ENCODE results near the gene SCFD2.

Gene SCFD2

GRCh38 chr4:53055274-53055673 is 310.6 kb downstream of the SCFD2 start:
- in situ Hi-C loops (cut with MboI; ENCODE audit: low sequenced_read_pairs, unreplicated experiment): no loop called here
- no peak for DNase-seq (ENCODE audit: low spot score)
- TF ChIP-seq, protein P1, sequence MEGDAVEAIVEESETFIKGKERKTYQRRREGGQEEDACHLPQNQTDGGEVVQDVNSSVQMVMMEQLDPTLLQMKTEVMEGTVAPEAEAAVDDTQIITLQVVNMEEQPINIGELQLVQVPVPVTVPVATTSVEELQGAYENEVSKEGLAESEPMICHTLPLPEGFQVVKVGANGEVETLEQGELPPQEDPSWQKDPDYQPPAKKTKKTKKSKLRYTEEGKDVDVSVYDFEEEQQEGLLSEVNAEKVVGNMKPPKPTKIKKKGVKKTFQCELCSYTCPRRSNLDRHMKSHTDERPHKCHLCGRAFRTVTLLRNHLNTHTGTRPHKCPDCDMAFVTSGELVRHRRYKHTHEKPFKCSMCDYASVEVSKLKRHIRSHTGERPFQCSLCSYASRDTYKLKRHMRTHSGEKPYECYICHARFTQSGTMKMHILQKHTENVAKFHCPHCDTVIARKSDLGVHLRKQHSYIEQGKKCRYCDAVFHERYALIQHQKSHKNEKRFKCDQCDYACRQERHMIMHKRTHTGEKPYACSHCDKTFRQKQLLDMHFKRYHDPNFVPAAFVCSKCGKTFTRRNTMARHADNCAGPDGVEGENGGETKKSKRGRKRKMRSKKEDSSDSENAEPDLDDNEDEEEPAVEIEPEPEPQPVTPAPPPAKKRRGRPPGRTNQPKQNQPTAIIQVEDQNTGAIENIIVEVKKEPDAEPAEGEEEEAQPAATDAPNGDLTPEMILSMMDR (IDR thresholded peaks at IDR 0.05; ENCODE audit: borderline replicate concordance, control extremely low read depth, extremely low read depth, insufficient read depth, missing control alignments): no peak

DNA sequence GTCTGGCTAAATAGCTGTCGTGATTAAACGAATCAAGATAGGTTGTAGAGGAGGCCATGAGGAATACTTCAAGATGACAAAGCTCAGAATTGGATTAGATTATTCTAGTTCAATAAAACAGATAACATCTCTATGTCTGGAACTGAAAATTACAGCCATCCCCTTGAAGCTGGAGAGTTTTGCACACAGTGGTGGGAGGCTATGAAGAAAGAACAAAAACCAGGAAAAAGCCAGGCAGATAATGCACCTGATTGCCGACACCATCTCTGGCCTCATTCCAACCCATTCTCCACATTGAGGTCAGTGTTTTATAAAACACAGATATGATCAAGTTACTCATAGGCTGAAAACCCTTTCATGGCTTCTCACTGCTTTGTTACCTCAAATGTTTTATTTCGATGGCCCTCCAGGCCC is 315.5 kb downstream of the SCFD2 start:
- TF ChIP-seq, protein P1 (IDR thresholded peaks at IDR 0.05; ENCODE audit: borderline replicate concordance, control extremely low read depth, extremely low read depth, insufficient read depth, missing control alignments): no peak
- in situ Hi-C loops (cut with MboI; ENCODE audit: low sequenced_read_pairs, unreplicated experiment): no loop called here
- no peak for DNase-seq (ENCODE audit: low spot score)

GRCh38 chr4:53049528-53049927 is 316.3 kb downstream of the SCFD2 start:
- no peak for DNase-seq (ENCODE audit: low spot score)
- TF ChIP-seq, protein P1 (IDR thresholded peaks at IDR 0.05; ENCODE audit: borderline replicate concordance, control extremely low read depth, extremely low read depth, insufficient read depth, missing control alignments): no peak
- in situ Hi-C loops (cut with MboI; ENCODE audit: low sequenced_read_pairs, unreplicated experiment): loop anchor here (25.0 kb wide), 1 partner anchor 438 kb away; no protein-coding TSS in a partner anchor

DNA sequence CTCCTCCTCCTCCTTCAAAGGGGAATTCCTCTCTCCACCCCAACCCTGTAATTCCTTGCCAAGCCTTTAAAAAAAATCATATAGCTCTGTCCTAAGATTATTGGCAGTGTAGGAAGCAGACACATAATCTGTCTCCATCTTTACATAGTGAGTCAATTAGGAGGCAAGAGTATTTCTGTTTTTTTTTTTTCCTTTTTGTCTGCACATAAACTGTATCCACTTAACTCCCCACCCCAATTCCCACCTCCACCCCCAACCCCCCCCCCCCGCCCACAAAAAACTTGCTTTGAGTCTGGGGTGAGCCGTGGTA is 321.3 kb downstream of the SCFD2 start:
- in situ Hi-C loops (cut with MboI; ENCODE audit: low sequenced_read_pairs, unreplicated experiment): loop anchor here (25.0 kb wide), 1 partner anchor 443 kb away; no protein-coding TSS in a partner anchor
- TF ChIP-seq, protein P1 (IDR thresholded peaks at IDR 0.05; ENCODE audit: borderline replicate concordance, control extremely low read depth, extremely low read depth, insufficient read depth, missing control alignments): no peak
- DNase-seq (ENCODE audit: low spot score): no peak

- TF ChIP-seq, protein P1 (IDR thresholded peaks at IDR 0.05; ENCODE audit: borderline replicate concordance, control extremely low read depth, extremely low read depth, insufficient read depth, missing control alignments): no peak
- DNase-seq (ENCODE audit: low spot score): no peak
- in situ Hi-C loops (cut with MboI; ENCODE audit: low sequenced_read_pairs, unreplicated experiment): loop anchor here (25.0 kb wide), 1 partner anchor 443 kb away; no protein-coding TSS in a partner anchor
Measured at GRCh38 chr4:53043891-53044650, 321.8 kb downstream of the SCFD2 start.

DNA sequence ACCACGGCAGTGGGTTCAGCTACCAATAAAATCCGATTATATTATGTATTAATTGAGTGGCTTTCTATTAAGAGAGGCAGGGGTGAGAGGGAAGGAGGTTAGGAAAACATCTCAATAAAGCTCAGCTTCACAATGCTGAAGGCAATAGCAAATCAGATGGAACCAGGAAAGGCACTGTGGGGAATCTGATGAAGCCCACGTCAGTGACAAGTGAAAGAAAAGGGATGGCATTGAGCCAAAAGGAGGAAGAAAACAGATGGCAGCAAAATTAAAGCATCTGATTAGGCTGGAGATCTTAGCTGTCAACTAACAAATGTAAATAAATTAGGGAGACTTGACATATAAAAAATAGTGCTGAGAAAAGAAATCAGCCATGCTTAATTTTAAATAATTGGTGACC is 322.8 kb downstream of the SCFD2 start:
- no peak for DNase-seq (ENCODE audit: low spot score)
- TF ChIP-seq, protein P1 (IDR thresholded peaks at IDR 0.05; ENCODE audit: borderline replicate concordance, control extremely low read depth, extremely low read depth, insufficient read depth, missing control alignments): no peak
- in situ Hi-C loops (cut with MboI; ENCODE audit: low sequenced_read_pairs, unreplicated experiment): loop anchor here (25.0 kb wide), 1 partner anchor 444 kb away; no protein-coding TSS in a partner anchor
